Cardiac muscle cell (in vitro differentiated cells and primary cell): ENCODE measurements around the gene ZGPAT. TPM values are rescaled to one million over a fixed set of nuclear protein-coding genes. Genes with fewer than 3 reads are reported as not detected.

ENCODE experiments used
- DNase-seq, 2 donors: peaks; one replicate each; pipeline versions ENCODE4 v3.0.0 to v3.0.0-alpha.2; 2010 to 2017; ENCODE audit warnings: low read depth in 1 of 2, low spot score in 1 of 2
- H3K27ac ChIP-seq: fragments of 200-600 bp; sonication (generic); 2 replicates; pipeline ENCODE4 v1.5.1; 2016
- H3K27me3 ChIP-seq: fragments of 200-600 bp; sonication (generic); 2 replicates; pipeline ENCODE4 v1.6.0; 2016; ENCODE audit warnings: control low read depth
- H3K36me3 ChIP-seq: fragments of 200-600 bp; sonication (generic); 2 replicates; pipeline ENCODE4 v1.5.1; 2016; ENCODE audit warnings: control low read depth
- H3K4me1 ChIP-seq: fragments of 200-600 bp; sonication (generic); 2 replicates; pipeline ENCODE4 v1.8.1; 2017; ENCODE audit warnings: low read depth, mild to moderate bottlenecking, mixed run types
- H3K4me3 ChIP-seq: fragments of 200-600 bp; sonication (generic); 2 replicates; pipeline ENCODE4 v1.5.1; 2016; ENCODE audit warnings: mild to moderate bottlenecking
- H3K9me3 ChIP-seq: fragments of 200-600 bp; sonication (generic); 2 replicates; pipeline ENCODE4 v1.5.1; 2017; ENCODE audit warnings: low read depth, mild to moderate bottlenecking, control low read depth
- polyA plus RNA-seq: library from polyadenylated mRNA; unstranded; fragments of >200 nt; fragmentation: Nextera tagmentation; extraction: Ambion mirVana; gene quantifications from 2 replicates; pipeline ENCODE4 v1.2.1, GENCODE V29; 2016
- total RNA-seq: library from RNA; depleted of rRNA; stranded (reverse); fragments of >200 nt; gene quantifications from 2 replicates; pipeline ENCODE4 v1.2.3, GENCODE V29; 2016
- TF ChIP-seq, protein P1 (sequence below): IDR thresholded peaks from 2 replicates; pipeline ENCODE4 v1.5.1; 2012; ENCODE audit warnings: low read depth, mild to moderate bottlenecking, low read length

The ZGPAT gene
- total and polyA plus RNA-seq, 2 experiments from 2014 or later = 36.3 to 37.5 TPM

DNA sequence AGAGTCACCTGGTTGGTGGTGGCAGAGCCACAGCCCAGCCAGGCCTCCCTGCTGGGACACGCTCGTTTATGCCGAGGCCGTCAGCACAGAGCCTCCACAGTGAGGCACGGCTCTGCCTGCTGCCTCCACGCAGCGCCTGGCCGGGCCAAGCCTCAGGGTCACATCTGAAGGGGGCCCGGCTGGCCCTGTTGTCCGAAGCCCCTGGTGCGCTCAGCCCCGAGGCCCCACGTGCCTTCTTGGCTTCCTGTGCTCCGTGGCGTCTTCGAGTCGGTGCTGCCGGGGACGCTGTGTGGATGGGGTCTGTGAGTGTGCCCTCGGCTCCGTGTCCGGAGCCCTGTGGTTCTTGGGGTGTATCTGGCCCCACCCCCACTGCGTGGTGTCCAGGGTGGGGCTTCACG is 21.7 kb upstream of the ZGPAT start:
- Histone ChIP-seq H3K9me3 (no peaks in the 10 kb centered on the region), H3K36me3 (no peaks in the 10 kb centered on the region), H3K27me3 (no peaks in the 10 kb centered on the region), H3K27ac (peak overlapping the region; percentile 44), H3K4me3 (no peak overlapping the region), H3K4me1 (peaks cover 7% of the 10 kb centered on the region)
- TF ChIP-seq, protein P1, sequence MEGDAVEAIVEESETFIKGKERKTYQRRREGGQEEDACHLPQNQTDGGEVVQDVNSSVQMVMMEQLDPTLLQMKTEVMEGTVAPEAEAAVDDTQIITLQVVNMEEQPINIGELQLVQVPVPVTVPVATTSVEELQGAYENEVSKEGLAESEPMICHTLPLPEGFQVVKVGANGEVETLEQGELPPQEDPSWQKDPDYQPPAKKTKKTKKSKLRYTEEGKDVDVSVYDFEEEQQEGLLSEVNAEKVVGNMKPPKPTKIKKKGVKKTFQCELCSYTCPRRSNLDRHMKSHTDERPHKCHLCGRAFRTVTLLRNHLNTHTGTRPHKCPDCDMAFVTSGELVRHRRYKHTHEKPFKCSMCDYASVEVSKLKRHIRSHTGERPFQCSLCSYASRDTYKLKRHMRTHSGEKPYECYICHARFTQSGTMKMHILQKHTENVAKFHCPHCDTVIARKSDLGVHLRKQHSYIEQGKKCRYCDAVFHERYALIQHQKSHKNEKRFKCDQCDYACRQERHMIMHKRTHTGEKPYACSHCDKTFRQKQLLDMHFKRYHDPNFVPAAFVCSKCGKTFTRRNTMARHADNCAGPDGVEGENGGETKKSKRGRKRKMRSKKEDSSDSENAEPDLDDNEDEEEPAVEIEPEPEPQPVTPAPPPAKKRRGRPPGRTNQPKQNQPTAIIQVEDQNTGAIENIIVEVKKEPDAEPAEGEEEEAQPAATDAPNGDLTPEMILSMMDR = no peak
- no peak for DNase-seq

DNA sequence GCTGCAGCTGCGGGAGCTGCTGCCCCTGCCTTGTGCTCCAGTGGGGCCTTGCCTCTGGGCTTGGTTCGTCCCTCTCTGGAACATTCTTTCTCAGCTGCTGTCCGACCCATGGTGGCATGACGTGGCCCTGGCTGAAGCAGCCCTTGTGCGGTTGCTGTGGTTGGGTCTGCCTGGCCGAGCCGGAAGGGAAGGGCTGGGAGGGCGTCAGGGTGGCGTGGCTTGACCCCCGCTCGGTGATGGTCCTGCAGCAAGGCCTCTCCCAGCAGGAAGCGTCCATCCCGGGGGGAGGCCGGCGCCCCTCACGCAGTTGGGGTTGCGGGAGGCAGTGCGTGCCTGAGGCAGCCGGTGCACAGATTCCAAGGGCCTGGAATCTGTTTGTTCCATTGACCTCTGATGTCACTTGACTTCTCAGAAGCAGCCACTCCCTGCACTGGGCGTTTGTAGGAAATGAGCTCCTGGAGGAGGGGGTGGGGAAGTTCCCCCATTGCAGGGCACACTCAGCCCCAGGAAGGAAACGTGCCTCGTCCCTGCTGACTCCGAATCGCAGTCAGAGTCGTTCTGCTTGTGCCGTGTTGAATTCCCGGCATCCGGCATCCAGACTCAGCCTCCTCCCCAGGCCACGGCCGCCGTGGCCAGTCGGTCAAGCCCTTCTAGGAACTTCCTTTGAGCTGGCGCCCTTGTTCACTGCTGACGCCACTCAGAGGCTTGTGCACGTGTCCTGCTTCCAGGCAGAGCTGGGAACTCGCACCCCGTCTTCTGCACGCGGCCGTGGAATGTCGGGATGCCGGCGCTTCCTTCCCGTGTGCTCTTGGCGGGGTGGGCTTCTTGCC is 21.1 kb upstream of the ZGPAT start:
- no peaks in the 10 kb centered on the region for H3K36me3 ChIP-seq
- peak overlapping the region; percentile 44 for H3K27ac ChIP-seq
- no peaks in the 10 kb centered on the region for H3K9me3 ChIP-seq
- peaks cover 7% of the 10 kb centered on the region for H3K4me1 ChIP-seq
- peak; percentile 49 to 89 for DNase-seq
- H3K4me3 ChIP-seq = no peak overlapping the region
- TF ChIP-seq, protein P1 = no peak
- no peaks in the 10 kb centered on the region for H3K27me3 ChIP-seq

DNA sequence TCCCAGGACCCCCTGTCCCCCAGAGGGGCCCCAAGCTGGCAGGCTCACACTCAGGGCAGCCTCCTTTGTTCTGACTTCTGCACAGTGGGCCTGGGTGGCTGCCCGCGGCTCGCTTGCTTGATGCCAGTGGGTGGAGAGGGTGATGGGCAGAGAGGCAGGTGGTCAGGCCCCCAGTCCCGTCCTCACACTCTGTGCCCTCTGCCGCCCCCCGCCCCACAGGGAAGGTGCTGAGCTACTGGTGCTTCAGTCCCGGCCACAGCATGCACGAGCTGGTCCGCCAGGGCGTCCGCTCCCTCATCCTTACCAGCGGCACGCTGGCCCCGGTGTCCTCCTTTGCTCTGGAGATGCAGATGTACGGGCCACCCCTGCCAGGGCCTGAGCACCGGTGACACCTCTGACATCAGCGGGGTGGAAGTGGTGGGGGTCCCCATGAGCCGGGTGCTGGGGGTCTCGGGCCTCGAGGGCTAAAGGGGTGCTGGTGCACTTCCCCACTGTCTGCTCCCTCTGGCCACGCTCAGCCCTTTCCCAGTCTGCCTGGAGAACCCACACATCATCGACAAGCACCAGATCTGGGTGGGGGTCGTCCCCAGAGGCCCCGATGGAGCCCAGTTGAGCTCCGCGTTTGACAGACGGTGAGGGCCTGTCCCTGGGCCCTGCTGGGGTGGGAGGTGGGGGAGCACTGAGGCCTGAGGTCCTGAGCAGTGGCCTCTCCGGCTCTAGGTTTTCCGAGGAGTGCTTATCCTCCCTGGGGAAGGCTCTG is 20.2 kb upstream of the ZGPAT start:
- DNase-seq = no peak
- Histone ChIP-seq H3K9me3 (no peaks in the 10 kb centered on the region), H3K4me1 (peaks cover 7% of the 10 kb centered on the region), H3K4me3 (no peak overlapping the region), H3K27me3 (no peaks in the 10 kb centered on the region), H3K36me3 (no peaks in the 10 kb centered on the region), H3K27ac (peak overlapping the region; percentile 44)
- TF ChIP-seq, protein P1 = no peak

DNA sequence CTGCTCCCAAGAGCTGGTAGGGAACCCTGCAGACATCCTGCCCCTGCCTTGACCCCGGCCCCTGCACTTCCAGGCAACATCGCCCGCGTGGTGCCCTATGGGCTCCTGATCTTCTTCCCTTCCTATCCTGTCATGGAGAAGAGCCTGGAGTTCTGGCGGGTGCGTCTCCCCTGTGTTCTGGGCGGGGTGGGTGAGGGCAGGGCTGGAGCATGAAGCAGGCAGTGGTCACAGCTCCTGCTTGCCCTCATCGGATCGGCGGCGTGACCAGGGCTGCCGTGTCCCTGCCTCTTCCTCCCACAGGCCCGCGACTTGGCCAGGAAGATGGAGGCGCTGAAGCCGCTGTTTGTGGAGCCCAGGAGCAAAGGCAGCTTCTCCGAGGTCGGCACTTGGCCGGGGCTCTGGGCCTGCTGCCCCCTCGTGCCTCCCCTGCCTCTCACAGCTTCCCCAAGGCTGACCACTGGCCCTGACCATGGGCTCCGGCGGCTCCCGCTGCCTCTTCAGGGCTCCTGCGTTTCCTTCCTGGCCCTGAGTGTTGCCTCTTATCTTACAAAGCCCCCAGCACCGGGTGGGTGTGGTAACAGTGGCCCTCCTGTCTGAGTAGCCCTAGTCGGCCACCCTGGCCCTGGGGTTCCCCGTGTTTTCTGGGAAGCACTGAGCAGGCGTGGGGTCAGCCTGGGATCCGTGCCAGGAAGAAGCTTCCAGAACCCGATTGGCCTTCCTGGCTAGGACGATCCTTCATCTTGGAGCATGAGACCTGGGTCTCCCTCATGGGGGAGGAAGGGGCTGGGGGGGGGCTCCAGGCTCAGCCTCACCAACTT is 19.4 kb upstream of the ZGPAT start:
- no peaks in the 10 kb centered on the region for H3K36me3 ChIP-seq
- TF ChIP-seq, protein P1 = no peak

More for the DNA sequence above, 19.4 kb upstream of the ZGPAT start:
- H3K9me3 ChIP-seq = no peaks in the 10 kb centered on the region
- H3K4me3 ChIP-seq = no peak overlapping the region
- no peaks in the 10 kb centered on the region for H3K27me3 ChIP-seq
- no peak overlapping the region for H3K27ac ChIP-seq
- DNase-seq = no peak
- H3K4me1 ChIP-seq = peaks cover 7% of the 10 kb centered on the region
